Stimulated activated CD8-positive, alpha-beta memory T cell treated with anti-CD3 and anti-CD28 coated beads, Interleukin-15, amount 100 ng/mL, for 4 hours (primary cell): Measurements from ENCODE around the gene STMN1.

Experiments
- DNase-seq, 2 donors: peaks; one replicate each; pipeline ENCODE4 v3.0.0-alpha.2; 2020; ENCODE audit warnings: low read depth in 2 of 2

Gene STMN1

GRCh38 chr1:25871086-25871703 lies 35.0 kb downstream of the STMN1 start:
- DNase-seq = no peak

- no peak for DNase-seq
Observed at GRCh38 chr1:25870614-25871013, 35.6 kb downstream of the STMN1 start.

GRCh38 chr1:25869909-25870606 lies 36.2 kb downstream of the STMN1 start:
- no peak for DNase-seq

GRCh38 chr1:25867210-25867991 lies 38.8 kb downstream of the STMN1 start:
- no peak for DNase-seq

- no peak for DNase-seq
Observed at GRCh38 chr1:25866288-25866687, 39.9 kb downstream of the STMN1 start.

GRCh38 chr1:25864434-25864833 lies 41.8 kb downstream of the STMN1 start:
- no peak for DNase-seq

GRCh38 chr1:25863486-25864262 lies 42.5 kb downstream of the STMN1 start:
- DNase-seq = no peak

- no peak for DNase-seq
Observed at GRCh38 chr1:25862785-25863485, 43.3 kb downstream of the STMN1 start.

GRCh38 chr1:25861316-25862286 lies 44.6 kb downstream of the STMN1 start:
- no peak for DNase-seq

- peak; percentile 79 to 80 for DNase-seq
Observed at GRCh38 chr1:25858906-25859789, 47.1 kb downstream of the STMN1 start, which contains the start of gene AUNIP. AUNIP (minus strand) TSS chr1:25859457; CDS start chr1:25859357, 100 bp downstream.

GRCh38 chr1:25858494-25858893 lies 47.7 kb downstream of the STMN1 start:
- DNase-seq = no peak

- DNase-seq = no peak
Observed at GRCh38 chr1:25856856-25857255, 49.4 kb downstream of the STMN1 start.

GRCh38 chr1:25854554-25854953 lies 51.7 kb downstream of the STMN1 start:
- no peak for DNase-seq
